Omental fat pad (tissue), 4 donors: ENCODE measurements around the gene UCP2. TPM values are rescaled to one million over a fixed set of nuclear protein-coding genes. Genes with fewer than 3 reads are reported as not detected.

Experiments
- ATAC-seq: fragments of 150-250 bp; one replicate; pipeline ENCODE4 v1.9.1; 2016; ENCODE audit warnings: mild to moderate bottlenecking, moderate library complexity; ENCODE audit not compliant: low FRiP score
- DNase-seq: peaks from one replicate; pipeline ENCODE4 v3.0.0-alpha.2; 2019; ENCODE audit warnings: low spot score
- CTCF ChIP-seq, 3 donors: fragments of 450-650 bp; IDR thresholded peaks; one replicate each; pipeline ENCODE4 v1.5.1; 2016 to 2017; ENCODE audit warnings: antibody characterized with exemption in 3 of 3, mild to moderate bottlenecking in 3 of 3, moderate library complexity in 2 of 3
- total RNA-seq, 4 donors: library from RNA; depleted of rRNA; stranded (reverse); fragments of >200 nt; gene quantifications; one replicate each; pipeline ENCODE4 v1.1.0, GENCODE V29; 2016

Gene UCP2
- total RNA-seq, 4 donors from 2014 or later: 58.9 to 163 (median 131) TPM

GRCh38 chr11:73932781-73933180 is 49.9 kb downstream of the UCP2 start:
- TF ChIP-seq CTCF (IDR thresholded peaks at IDR 0.05): no peak
- DNase-seq: no peak
- no peak for ATAC-seq

GRCh38 chr11:73931951-73932350 is 50.7 kb downstream of the UCP2 start:
- no peak for TF ChIP-seq CTCF (IDR thresholded peaks at IDR 0.05)
- ATAC-seq (no peak), DNase-seq (no peak)

- ATAC-seq: peak; percentile 78
- no peak for TF ChIP-seq CTCF (IDR thresholded peaks at IDR 0.05)
- DNase-seq: no peak
Measured at GRCh38 chr11:73931039-73931645, 51.5 kb downstream of the UCP2 start.

GRCh38 chr11:73929388-73929787 is 53.3 kb downstream of the UCP2 start:
- no peak for ATAC-seq
- TF ChIP-seq CTCF (IDR thresholded peaks at IDR 0.05): no peak

More at GRCh38 chr11:73929388-73929787, 53.3 kb downstream of the UCP2 start:
- no peak for DNase-seq

Other genes starting within 250 kb of the UCP2 start
- gene RAB6A, start 221.8 kb downstream of the UCP2 start, total RNA-seq: 100 to 1,000 TPM; 107 to 145 (median 118) TPM
- gene MRPL48, start 195.0 kb downstream of the UCP2 start, total RNA-seq: 10 to 100 TPM; 10.7 to 19.8 (median 12.3) TPM
- gene COA4, start 106.0 kb downstream of the UCP2 start, total RNA-seq: 10 to 100 TPM; 51.9 to 92.0 (median 75.7) TPM
- 10 to 100 TPM in 1 of 4 donors, 1 to 10 TPM in 3; 7.1 to 11.4 (median 9.7) TPM for gene PAAF1, start 105.8 kb downstream of the UCP2 start, total RNA-seq
- gene DNAJB13, start 31.8 kb downstream of the UCP2 start, total RNA-seq: not detected
- 1 to 10 TPM in 2 of 4 donors, under 1 TPM in 2; 0.74 to 2.8 (median 1.2) TPM for gene UCP3, start 26.2 kb upstream of the UCP2 start, total RNA-seq
- gene C2CD3, start 188.2 kb upstream of the UCP2 start, total RNA-seq: 10 to 100 TPM; 17.5 to 34.0 (median 19.0) TPM
- 10 to 100 TPM; 23.2 to 25.0 (median 23.8) TPM for gene PPME1, start 188.4 kb upstream of the UCP2 start, total RNA-seq